Measurements from ENCODE around the gene SLC1A4.

SLC1A4 gene

GRCh38 chr2:64985447-64985846 lies 3.8 kb upstream of the SLC1A4 start:
- Mint-ChIP-seq H3K9me3 (no peaks in the 10 kb centered on the region), H3K27ac (no peak overlapping the region), H3K27me3 (ENCODE audit: low read depth, poor library complexity) (peaks cover 16% of the 10 kb centered on the region), H3K4me1 (peaks cover 33% of the 10 kb centered on the region), H3K36me3 (ENCODE audit: low read depth) (no peaks in the 10 kb centered on the region), H3K4me3 (no peak overlapping the region)
- DNase-seq, result no peak
- no peak for TF ChIP-seq CTCF (IDR thresholded peaks at IDR 0.05)

GRCh38 chr2:64987001-64987955 lies 1.9 kb upstream of the SLC1A4 start:
- no peak overlapping the region for H3K27ac Mint-ChIP-seq

GRCh38 chr2:64987956-64988419 lies 1.2 kb upstream of the SLC1A4 start:
- Mint-ChIP-seq H3K9me3 (no peaks in the 10 kb centered on the region), H3K27ac (peak overlapping the region; percentile 84), H3K27me3 (ENCODE audit: low read depth, poor library complexity) (peaks cover 42% of the 10 kb centered on the region), H3K36me3 (ENCODE audit: low read depth) (no peaks in the 10 kb centered on the region), H3K4me3 (peak overlapping the region; percentile 92), H3K4me1 (peaks cover 35% of the 10 kb centered on the region)
- no peak for DNase-seq
- TF ChIP-seq CTCF (IDR thresholded peaks at IDR 0.05), result no peak

More at GRCh38 chr2:64987001-64987955, 1.9 kb upstream of the SLC1A4 start:
- Mint-ChIP-seq H3K27me3 (ENCODE audit: low read depth, poor library complexity) (peaks cover 35% of the 10 kb centered on the region), H3K9me3 (no peaks in the 10 kb centered on the region), H3K36me3 (ENCODE audit: low read depth) (no peaks in the 10 kb centered on the region), H3K4me3 (peak overlapping the region; percentile 92), H3K4me1 (peaks cover 35% of the 10 kb centered on the region)
- no peak for DNase-seq
- TF ChIP-seq CTCF (IDR thresholded peaks at IDR 0.05), result no peak

GRCh38 chr2:64988420-64989125 lies 626 bp upstream of the SLC1A4 start:
- peak; percentile 75 for DNase-seq

GRCh38 chr2:64989982-64990614 lies 899 bp downstream of the SLC1A4 start:
- H3K36me3 Mint-ChIP-seq (ENCODE audit: low read depth), result no peaks in the 10 kb centered on the region
- H3K27me3 Mint-ChIP-seq (ENCODE audit: low read depth, poor library complexity), result peaks cover 47% of the 10 kb centered on the region
- H3K9me3 Mint-ChIP-seq, result no peaks in the 10 kb centered on the region
- peaks cover 35% of the 10 kb centered on the region for H3K4me1 Mint-ChIP-seq
- no peak overlapping the region for H3K27ac Mint-ChIP-seq
- TF ChIP-seq CTCF (IDR thresholded peaks at IDR 0.05), result no peak
- peak overlapping the region; percentile 82 for H3K4me3 Mint-ChIP-seq
- DNase-seq, result no peak

More at GRCh38 chr2:64988420-64989125, 626 bp upstream of the SLC1A4 start:
- Mint-ChIP-seq H3K9me3 (no peaks in the 10 kb centered on the region), H3K36me3 (ENCODE audit: low read depth) (no peaks in the 10 kb centered on the region), H3K4me3 (peak overlapping the region; percentile 92), H3K27ac (peak overlapping the region; percentile 84), H3K4me1 (peaks cover 35% of the 10 kb centered on the region), H3K27me3 (ENCODE audit: low read depth, poor library complexity) (peaks cover 48% of the 10 kb centered on the region)
- TF ChIP-seq CTCF (IDR thresholded peaks at IDR 0.05), result peak; percentile 34

Measured in nephron progenitor cell (in vitro differentiated cells).